ENCODE data around the gene HBG1.

Gene HBG1

DNA sequence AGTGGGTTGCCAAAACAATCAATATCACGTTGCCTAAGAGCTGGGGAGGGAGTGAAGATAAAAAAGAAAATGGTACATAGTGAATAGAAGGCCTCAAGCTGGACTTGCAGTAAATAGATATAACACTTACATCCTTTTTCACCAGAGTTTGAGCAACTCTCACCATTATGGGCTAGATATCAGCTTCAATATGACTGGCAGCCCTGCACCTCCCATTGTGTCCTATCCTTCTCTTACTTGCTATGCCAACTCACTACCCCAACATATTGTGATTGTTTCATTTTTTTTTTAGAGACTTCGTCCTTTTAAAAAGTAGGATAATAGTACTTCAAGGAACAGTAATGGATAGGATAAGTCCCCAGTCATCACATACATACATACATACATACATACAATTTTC lies 7.4 kb downstream of the HBG1 start:
- Histone ChIP-seq H3K4me2 (ENCODE audit: low read length) (no peak overlapping the region), H3K36me3 (ENCODE audit: insufficient read depth, low read length) (no peaks in the 10 kb centered on the region), H3K4me1 (ENCODE audit: control insufficient read depth, insufficient read depth, low read length) (no peaks in the 10 kb centered on the region), H3K4me3 (ENCODE audit: low read length) (no peak overlapping the region), H3K9ac (ENCODE audit: low read depth, low read length) (no peak overlapping the region), H3K9me3 (replicated peaks; ENCODE audit: low read length) (no peaks in the 10 kb centered on the region), H3K27me3 (ENCODE audit: control insufficient read depth, insufficient read depth, low read length) (peaks cover 5% of the 10 kb centered on the region)

DNA sequence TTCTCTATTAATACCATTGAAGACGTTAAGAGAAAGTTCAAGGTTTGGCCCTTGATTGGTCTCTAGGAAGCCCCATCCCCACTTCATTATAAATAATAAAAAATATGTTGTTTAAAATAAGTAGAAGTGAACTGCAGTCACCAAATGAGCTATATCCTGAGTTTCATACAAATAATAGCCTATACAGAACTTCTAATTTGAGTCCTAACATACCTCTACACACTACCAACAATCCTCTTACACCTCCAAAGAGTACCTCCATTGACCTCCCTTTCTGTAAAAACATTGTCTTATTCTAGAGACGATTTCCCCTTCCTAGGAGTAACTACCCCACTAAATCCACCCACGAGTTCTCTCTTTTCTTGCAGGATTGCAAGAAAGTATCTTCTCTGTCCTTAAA lies 8.2 kb downstream of the HBG1 start:
- no peak overlapping the region for H3K9ac ChIP-seq (ENCODE audit: low read depth, low read length)

DNA sequence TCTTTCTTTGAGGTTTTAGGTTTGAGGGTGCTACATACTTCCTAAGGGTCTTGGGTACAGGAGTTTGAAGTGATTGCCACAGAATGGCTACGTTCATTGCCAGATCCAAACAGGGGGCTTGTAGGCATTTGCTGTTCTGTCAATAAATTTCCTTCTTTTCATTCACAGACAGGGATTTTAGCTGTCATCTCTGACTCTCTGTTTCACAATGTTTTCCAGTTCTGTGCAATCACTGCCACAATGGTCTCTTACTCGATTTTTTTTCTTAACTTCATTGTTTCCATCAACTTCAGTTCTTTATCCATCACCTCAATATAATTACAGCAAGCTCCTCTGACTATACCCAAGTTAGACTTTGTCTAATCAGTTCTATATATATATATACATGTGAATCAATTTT lies 9.2 kb downstream of the HBG1 start:
- Histone ChIP-seq H3K4me2 (ENCODE audit: low read length) (no peak overlapping the region), H3K27me3 (ENCODE audit: control insufficient read depth, insufficient read depth, low read length) (peaks cover 5% of the 10 kb centered on the region), H3K4me3 (ENCODE audit: low read length) (no peak overlapping the region), H3K36me3 (ENCODE audit: insufficient read depth, low read length) (no peaks in the 10 kb centered on the region), H3K9me3 (replicated peaks; ENCODE audit: low read length) (no peaks in the 10 kb centered on the region), H3K4me1 (ENCODE audit: control insufficient read depth, insufficient read depth, low read length) (no peaks in the 10 kb centered on the region), H3K9ac (ENCODE audit: low read depth, low read length) (no peak overlapping the region)

More for the DNA sequence above, 8.2 kb downstream of the HBG1 start:
- Histone ChIP-seq H3K4me1 (ENCODE audit: control insufficient read depth, insufficient read depth, low read length) (no peaks in the 10 kb centered on the region), H3K27me3 (ENCODE audit: control insufficient read depth, insufficient read depth, low read length) (peaks cover 5% of the 10 kb centered on the region), H3K4me3 (ENCODE audit: low read length) (no peak overlapping the region), H3K9me3 (replicated peaks; ENCODE audit: low read length) (no peaks in the 10 kb centered on the region), H3K36me3 (ENCODE audit: insufficient read depth, low read length) (no peaks in the 10 kb centered on the region), H3K4me2 (ENCODE audit: low read length) (no peak overlapping the region)

DNA sequence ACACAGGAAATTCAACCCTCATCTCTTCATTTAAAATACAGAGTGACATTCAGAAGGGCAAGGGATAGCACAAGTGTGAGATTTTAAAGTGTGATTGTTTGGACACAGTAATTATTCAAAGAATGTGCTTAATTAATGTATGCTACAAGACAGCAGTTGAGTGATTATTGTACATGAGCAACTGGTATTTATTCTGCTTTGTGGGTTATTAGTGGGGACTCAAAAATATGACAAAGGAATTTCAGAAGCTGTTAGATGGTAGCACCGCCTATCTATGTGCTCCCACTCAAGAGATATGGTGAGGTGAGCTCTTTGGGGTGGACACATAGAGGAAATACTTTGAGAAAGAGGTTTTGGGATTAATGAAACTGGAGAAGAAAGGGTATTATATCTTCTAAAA lies 9.6 kb downstream of the HBG1 start:
- Histone ChIP-seq H3K36me3 (ENCODE audit: insufficient read depth, low read length) (no peaks in the 10 kb centered on the region), H3K27me3 (ENCODE audit: control insufficient read depth, insufficient read depth, low read length) (peaks cover 2% of the 10 kb centered on the region), H3K4me1 (ENCODE audit: control insufficient read depth, insufficient read depth, low read length) (no peaks in the 10 kb centered on the region), H3K4me3 (ENCODE audit: low read length) (no peak overlapping the region), H3K4me2 (ENCODE audit: low read length) (no peak overlapping the region), H3K9ac (ENCODE audit: low read depth, low read length) (no peak overlapping the region), H3K9me3 (replicated peaks; ENCODE audit: low read length) (no peaks in the 10 kb centered on the region)

DNA sequence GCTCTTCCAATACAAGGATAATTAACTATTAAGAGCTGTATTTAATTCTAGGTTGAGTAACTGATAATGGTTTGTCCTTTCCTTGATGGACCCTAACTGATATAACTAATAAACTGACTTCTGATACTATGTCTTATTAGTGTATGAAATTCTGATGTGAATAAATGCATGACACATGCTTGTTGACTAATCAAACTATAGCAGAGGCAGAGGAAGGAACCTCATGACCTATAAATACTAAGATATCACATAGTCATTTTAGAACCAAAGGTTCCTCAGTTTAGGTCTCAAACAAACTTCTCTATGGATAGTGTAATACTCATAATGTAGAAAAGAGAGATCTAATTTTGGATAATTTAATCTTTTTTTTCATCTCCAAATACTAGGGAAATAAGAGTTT lies 10.6 kb downstream of the HBG1 start:
- H3K36me3 ChIP-seq (ENCODE audit: insufficient read depth, low read length), result no peaks in the 10 kb centered on the region

DNA sequence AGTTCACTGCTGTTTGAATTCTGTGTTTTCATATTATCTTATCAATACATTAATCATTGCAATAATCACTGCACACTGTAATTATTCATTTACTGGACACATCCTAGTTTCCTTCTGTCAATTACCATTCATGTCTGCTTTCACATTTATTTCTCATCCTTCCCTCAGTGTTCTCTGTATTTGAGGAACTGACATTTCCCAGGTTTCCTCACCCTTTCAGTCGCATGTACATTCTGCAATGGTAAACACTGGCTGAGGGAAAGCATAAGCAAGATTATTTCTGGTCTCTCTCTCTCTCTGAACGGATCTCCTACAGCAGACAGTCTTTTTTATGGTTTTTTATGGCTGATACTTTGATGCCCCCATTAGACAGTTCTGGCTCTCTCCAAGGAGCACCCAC lies 11.2 kb downstream of the HBG1 start:
- Histone ChIP-seq H3K9me3 (replicated peaks; ENCODE audit: low read length) (no peaks in the 10 kb centered on the region), H3K4me2 (ENCODE audit: low read length) (no peak overlapping the region), H3K4me1 (ENCODE audit: control insufficient read depth, insufficient read depth, low read length) (no peaks in the 10 kb centered on the region), H3K36me3 (ENCODE audit: insufficient read depth, low read length) (no peaks in the 10 kb centered on the region), H3K4me3 (ENCODE audit: low read length) (no peak overlapping the region), H3K9ac (ENCODE audit: low read depth, low read length) (no peak overlapping the region), H3K27me3 (ENCODE audit: control insufficient read depth, insufficient read depth, low read length) (peaks cover 10% of the 10 kb centered on the region)

More for the DNA sequence above, 10.6 kb downstream of the HBG1 start:
- peaks cover 9% of the 10 kb centered on the region for H3K27me3 ChIP-seq (ENCODE audit: control insufficient read depth, insufficient read depth, low read length)
- H3K4me1 ChIP-seq (ENCODE audit: control insufficient read depth, insufficient read depth, low read length), result no peaks in the 10 kb centered on the region
- H3K4me3 ChIP-seq (ENCODE audit: low read length), result no peak overlapping the region
- no peak overlapping the region for H3K4me2 ChIP-seq (ENCODE audit: low read length)
- H3K9me3 ChIP-seq (replicated peaks; ENCODE audit: low read length), result no peaks in the 10 kb centered on the region
- H3K9ac ChIP-seq (ENCODE audit: low read depth, low read length), result no peak overlapping the region

DNA sequence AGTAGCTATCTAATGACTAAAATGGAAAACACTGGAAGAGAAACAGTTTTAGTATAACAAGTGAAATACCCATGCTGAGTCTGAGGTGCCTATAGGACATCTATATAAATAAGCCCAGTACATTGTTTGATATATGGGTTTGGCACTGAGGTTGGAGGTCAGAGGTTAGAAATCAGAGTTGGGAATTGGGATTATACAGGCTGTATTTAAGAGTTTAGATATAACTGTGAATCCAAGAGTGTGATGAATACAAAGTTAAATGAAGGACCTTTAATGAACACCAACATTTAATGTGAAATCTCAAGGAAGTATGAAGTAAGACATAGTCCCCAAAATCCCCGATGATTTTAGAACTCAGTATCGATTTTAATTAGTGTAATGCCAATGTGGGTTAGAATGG lies 12.2 kb downstream of the HBG1 start:
- no peaks in the 10 kb centered on the region for H3K9me3 ChIP-seq (replicated peaks; ENCODE audit: low read length)
- no peak overlapping the region for H3K4me2 ChIP-seq (ENCODE audit: low read length)
- H3K36me3 ChIP-seq (ENCODE audit: insufficient read depth, low read length), result no peaks in the 10 kb centered on the region
- no peak overlapping the region for H3K9ac ChIP-seq (ENCODE audit: low read depth, low read length)
- H3K4me3 ChIP-seq (ENCODE audit: low read length), result no peak overlapping the region
- H3K4me1 ChIP-seq (ENCODE audit: control insufficient read depth, insufficient read depth, low read length), result no peaks in the 10 kb centered on the region
- peaks cover 10% of the 10 kb centered on the region for H3K27me3 ChIP-seq (ENCODE audit: control insufficient read depth, insufficient read depth, low read length)

DNA sequence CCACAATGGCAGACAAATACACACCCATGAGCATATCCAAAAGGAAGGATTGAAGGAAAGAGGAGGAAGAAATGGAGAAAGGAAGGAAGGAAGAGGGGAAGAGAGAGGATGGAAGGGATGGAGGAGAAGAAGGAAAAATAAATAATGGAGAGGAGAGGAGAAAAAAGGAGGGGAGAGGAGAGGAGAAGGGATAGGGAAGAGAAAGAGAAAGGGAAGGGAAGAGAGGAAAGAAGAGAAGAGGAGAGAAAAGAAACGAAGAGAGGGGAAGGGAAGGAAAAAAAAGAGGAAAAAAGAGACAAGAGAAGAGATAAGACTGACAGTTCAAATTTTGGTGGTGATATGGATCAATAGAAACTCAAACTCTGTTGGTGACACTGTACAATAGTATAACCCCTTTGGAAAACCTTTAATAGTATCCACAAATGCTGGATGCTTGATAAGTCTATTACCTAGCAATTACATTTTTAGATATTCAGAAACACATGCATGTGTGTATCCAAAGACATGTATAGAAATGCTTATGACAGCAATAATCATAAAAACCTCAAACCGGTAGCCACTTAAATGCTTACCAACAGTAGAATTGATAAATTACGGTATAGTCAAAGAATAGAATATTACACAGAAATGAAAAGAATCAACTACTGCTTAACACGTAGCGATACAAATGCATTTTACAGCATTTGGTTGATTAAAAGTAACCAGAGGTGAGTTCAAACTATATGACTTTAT lies 14.1 kb downstream of the HBG1 start:
- no peak overlapping the region for H3K4me2 ChIP-seq (ENCODE audit: low read length)
- H3K27me3 ChIP-seq (ENCODE audit: control insufficient read depth, insufficient read depth, low read length), result peaks cover 8% of the 10 kb centered on the region
- H3K4me3 ChIP-seq (ENCODE audit: low read length), result no peak overlapping the region
- H3K36me3 ChIP-seq (ENCODE audit: insufficient read depth, low read length), result no peaks in the 10 kb centered on the region
- H3K4me1 ChIP-seq (ENCODE audit: control insufficient read depth, insufficient read depth, low read length), result no peaks in the 10 kb centered on the region
- no peaks in the 10 kb centered on the region for H3K9me3 ChIP-seq (replicated peaks; ENCODE audit: low read length)
- H3K9ac ChIP-seq (ENCODE audit: low read depth, low read length), result no peak overlapping the region

DNA sequence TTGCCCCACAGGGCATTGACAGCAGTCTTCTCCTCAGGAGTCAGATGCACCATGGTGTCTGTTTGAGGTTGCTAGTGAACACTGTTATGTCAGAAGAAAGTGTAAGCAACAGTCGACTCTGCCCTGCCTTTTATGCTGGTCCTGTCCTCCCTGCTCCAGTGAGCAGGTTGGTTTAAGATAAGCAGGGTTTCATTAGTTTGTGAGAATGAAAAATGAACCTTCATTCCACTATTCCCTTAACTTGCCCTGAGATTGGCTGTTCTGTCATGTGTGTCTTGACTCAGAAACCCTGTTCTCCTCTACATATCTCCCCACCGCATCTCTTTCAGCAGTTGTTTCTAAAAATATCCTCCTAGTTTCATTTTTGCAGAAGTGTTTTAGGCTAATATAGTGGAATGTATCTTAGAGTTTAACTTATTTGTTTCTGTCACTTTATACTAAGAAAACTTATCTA lies 15.2 kb downstream of the HBG1 start, which contains the start of gene HBD:
TSS of gene HBD (minus strand) at position 103 of the 454 bp plus-strand sequence. CDS start at position 53, 50 bp downstream.
- H3K27me3 ChIP-seq (ENCODE audit: control insufficient read depth, insufficient read depth, low read length), result peaks cover 8% of the 10 kb centered on the region
- H3K9me3 ChIP-seq (replicated peaks; ENCODE audit: low read length), result no peaks in the 10 kb centered on the region
- no peak within 1 kb of the TSS for H3K4me2 ChIP-seq (ENCODE audit: low read length)
- no peak within 1 kb of the TSS for H3K9ac ChIP-seq (ENCODE audit: low read depth, low read length)
- no peaks in the 10 kb centered on the region for H3K36me3 ChIP-seq (ENCODE audit: insufficient read depth, low read length)
- no peaks in the 10 kb centered on the region for H3K4me1 ChIP-seq (ENCODE audit: control insufficient read depth, insufficient read depth, low read length)
- no peak within 1 kb of the TSS for H3K4me3 ChIP-seq (ENCODE audit: low read length)

DNA sequence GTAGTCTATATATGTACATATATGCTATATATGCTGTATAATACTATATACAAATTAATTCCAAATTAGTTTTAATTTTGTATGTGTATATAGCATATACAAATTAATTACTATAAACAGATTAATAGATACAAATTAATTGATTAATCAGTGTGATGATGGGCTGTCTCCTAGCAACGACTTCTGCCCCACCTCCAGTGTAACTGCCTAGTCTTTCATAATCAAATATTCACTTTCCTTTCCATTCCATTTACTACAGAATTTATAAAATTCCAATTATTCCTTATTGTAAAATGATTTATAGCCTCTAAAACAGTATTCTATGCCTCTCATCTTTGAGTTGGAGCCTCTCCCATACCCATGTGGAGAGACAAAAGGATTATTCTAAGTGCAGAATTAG lies 16.4 kb downstream of the HBG1 start:
- no peak overlapping the region for H3K4me2 ChIP-seq (ENCODE audit: low read length)
- H3K4me3 ChIP-seq (ENCODE audit: low read length), result no peak overlapping the region
- H3K4me1 ChIP-seq (ENCODE audit: control insufficient read depth, insufficient read depth, low read length), result no peaks in the 10 kb centered on the region
- no peak overlapping the region for H3K9ac ChIP-seq (ENCODE audit: low read depth, low read length)
- no peaks in the 10 kb centered on the region for H3K36me3 ChIP-seq (ENCODE audit: insufficient read depth, low read length)
- H3K27me3 ChIP-seq (ENCODE audit: control insufficient read depth, insufficient read depth, low read length), result peaks cover 8% of the 10 kb centered on the region
- no peaks in the 10 kb centered on the region for H3K9me3 ChIP-seq (replicated peaks; ENCODE audit: low read length)

DNA sequence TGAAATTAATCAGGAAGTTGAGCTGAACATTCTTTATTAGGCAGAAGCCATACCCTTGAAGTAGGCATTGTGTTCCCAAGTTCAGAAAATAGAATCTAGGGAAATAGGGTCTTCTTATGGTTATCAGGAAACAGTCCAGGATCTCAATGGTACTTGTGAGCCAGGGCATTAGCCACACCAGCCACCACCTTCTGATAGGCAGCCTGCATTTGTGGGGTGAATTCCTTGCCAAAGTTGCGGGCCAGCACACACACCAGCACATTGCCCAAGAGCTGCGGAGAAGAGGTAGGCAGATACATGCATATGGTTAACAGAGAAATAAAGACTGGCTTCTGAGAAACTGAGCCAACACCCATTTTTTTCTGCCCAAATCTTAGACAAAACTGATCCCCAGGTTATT lies 16.8 kb downstream of the HBG1 start:
- Histone ChIP-seq H3K4me2 (ENCODE audit: low read length) (no peak overlapping the region), H3K9ac (ENCODE audit: low read depth, low read length) (no peak overlapping the region), H3K4me3 (ENCODE audit: low read length) (no peak overlapping the region), H3K36me3 (ENCODE audit: insufficient read depth, low read length) (no peaks in the 10 kb centered on the region), H3K9me3 (replicated peaks; ENCODE audit: low read length) (no peaks in the 10 kb centered on the region), H3K27me3 (ENCODE audit: control insufficient read depth, insufficient read depth, low read length) (peaks cover 10% of the 10 kb centered on the region), H3K4me1 (ENCODE audit: control insufficient read depth, insufficient read depth, low read length) (no peaks in the 10 kb centered on the region)

DNA sequence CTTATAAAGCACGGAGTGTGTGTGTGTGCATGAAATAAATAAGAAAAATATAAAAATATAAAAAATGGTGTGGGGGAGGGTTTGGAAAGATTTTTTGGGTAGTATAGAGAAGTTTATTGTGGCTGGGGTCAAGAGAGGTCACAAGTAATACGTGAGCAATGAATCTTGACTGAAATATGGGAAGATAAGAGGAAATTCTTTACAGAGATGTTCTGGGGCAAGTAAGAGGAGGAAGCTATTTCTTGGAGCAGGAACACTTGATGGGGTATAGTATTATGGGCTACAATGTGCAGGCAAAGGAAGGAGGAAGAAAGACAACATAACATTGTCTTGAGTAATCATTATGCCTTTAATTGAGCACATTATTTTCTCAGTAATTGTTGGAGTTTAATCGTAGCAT lies 17.5 kb downstream of the HBG1 start:
- H3K27me3 ChIP-seq (ENCODE audit: control insufficient read depth, insufficient read depth, low read length), result peaks cover 10% of the 10 kb centered on the region
- no peaks in the 10 kb centered on the region for H3K36me3 ChIP-seq (ENCODE audit: insufficient read depth, low read length)
- no peaks in the 10 kb centered on the region for H3K4me1 ChIP-seq (ENCODE audit: control insufficient read depth, insufficient read depth, low read length)
- H3K9me3 ChIP-seq (replicated peaks; ENCODE audit: low read length), result no peaks in the 10 kb centered on the region
- H3K9ac ChIP-seq (ENCODE audit: low read depth, low read length), result no peak overlapping the region
- no peak overlapping the region for H3K4me2 ChIP-seq (ENCODE audit: low read length)
- no peak overlapping the region for H3K4me3 ChIP-seq (ENCODE audit: low read length)
